ENCODE measurements around the gene COX4I1.

DNA sequence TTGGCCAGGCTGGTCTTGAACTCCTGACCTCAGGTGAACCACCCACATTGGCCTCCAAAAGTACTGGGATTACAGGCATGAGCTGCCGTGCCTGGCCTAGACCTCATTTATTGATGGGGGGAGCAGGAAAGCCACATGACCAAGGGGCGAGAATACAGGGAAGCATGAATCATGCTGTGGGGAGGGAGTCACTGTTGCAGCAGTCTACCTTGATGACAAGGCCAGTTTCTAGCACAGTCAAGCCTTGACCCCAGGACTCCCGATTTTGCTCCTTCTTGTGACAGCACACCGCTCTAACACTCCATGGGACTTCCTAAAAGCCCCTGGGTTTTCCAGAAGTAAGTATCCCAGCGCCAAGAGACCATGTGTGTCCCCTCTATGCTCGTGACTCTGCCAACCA, 56.6 kb downstream of the COX4I1 start:
- TF ChIP-seq, protein P1, sequence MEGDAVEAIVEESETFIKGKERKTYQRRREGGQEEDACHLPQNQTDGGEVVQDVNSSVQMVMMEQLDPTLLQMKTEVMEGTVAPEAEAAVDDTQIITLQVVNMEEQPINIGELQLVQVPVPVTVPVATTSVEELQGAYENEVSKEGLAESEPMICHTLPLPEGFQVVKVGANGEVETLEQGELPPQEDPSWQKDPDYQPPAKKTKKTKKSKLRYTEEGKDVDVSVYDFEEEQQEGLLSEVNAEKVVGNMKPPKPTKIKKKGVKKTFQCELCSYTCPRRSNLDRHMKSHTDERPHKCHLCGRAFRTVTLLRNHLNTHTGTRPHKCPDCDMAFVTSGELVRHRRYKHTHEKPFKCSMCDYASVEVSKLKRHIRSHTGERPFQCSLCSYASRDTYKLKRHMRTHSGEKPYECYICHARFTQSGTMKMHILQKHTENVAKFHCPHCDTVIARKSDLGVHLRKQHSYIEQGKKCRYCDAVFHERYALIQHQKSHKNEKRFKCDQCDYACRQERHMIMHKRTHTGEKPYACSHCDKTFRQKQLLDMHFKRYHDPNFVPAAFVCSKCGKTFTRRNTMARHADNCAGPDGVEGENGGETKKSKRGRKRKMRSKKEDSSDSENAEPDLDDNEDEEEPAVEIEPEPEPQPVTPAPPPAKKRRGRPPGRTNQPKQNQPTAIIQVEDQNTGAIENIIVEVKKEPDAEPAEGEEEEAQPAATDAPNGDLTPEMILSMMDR (IDR thresholded peaks at IDR 0.05), result no peak
- TF ChIP-seq POLR2AphosphoS5 (IDR thresholded peaks at IDR 0.05) (no peak), POLR2A (IDR thresholded peaks at IDR 0.05) (no peak)
